H9 (cell line): ENCODE data around the gene DOC2A. TPM values are rescaled to one million over a fixed set of nuclear protein-coding genes. Genes with fewer than 3 reads are reported as not detected.

ENCODE experiments used
- DNase-seq: peaks from one replicate; pipeline ENCODE4 v3.0.0-alpha.2; 2017
- H2AFZ ChIP-seq: one replicate; pipeline ENCODE4 v1.6.1; 2013; ENCODE audit warnings: mild to moderate bottlenecking, low read length, control low read depth, moderate library complexity
- H2AK5ac ChIP-seq: 2 replicates; pipeline ENCODE4 v1.6.1; 2013; ENCODE audit warnings: low read length, control low read depth, mixed read lengths; ENCODE audit not compliant: insufficient read length
- H2BK120ac ChIP-seq: one replicate; pipeline ENCODE4 v1.6.1; 2013; ENCODE audit warnings: low read depth, mild to moderate bottlenecking, low read length, control low read depth, inconsistent platforms; ENCODE audit not compliant: poor library complexity, severe bottlenecking
- H2BK12ac ChIP-seq: 2 replicates; pipeline ENCODE4 v1.6.1; 2013; ENCODE audit warnings: low read length, control low read depth, mixed read lengths, low read depth; ENCODE audit not compliant: insufficient read length
- H2BK15ac ChIP-seq: 2 replicates; pipeline ENCODE4 v1.6.1; 2013; ENCODE audit warnings: low read depth, low read length, control low read depth
- H2BK20ac ChIP-seq: one replicate; pipeline ENCODE4 v1.6.1; 2013; ENCODE audit warnings: low read depth, mild to moderate bottlenecking, low read length, control low read depth, inconsistent platforms; ENCODE audit not compliant: poor library complexity, severe bottlenecking
- H2BK5ac ChIP-seq: 2 replicates; pipeline ENCODE4 v1.6.1; 2013; ENCODE audit warnings: low read length, control low read depth, mixed read lengths; ENCODE audit not compliant: insufficient read length
- H3K14ac ChIP-seq: 2 replicates; pipeline ENCODE4 v1.6.1; 2013; ENCODE audit warnings: low read length, control low read depth; ENCODE audit not compliant: insufficient read depth
- H3K18ac ChIP-seq: 2 replicates; pipeline ENCODE4 v1.6.1; 2013; ENCODE audit warnings: low read depth, mild to moderate bottlenecking, mixed read lengths, low read length, control low read depth; ENCODE audit not compliant: insufficient read length
- H3K23ac ChIP-seq: 2 replicates; pipeline ENCODE4 v1.6.1; 2013; ENCODE audit warnings: low read length, control low read depth, mixed read lengths, low read depth; ENCODE audit not compliant: insufficient read length
- H3K23me2 ChIP-seq: 2 replicates; pipeline ENCODE4 v1.6.1; 2013; ENCODE audit warnings: low read depth, mild to moderate bottlenecking, mixed read lengths, low read length, control low read depth; ENCODE audit not compliant: insufficient read length, poor library complexity, severe bottlenecking
- H3K27ac ChIP-seq: 2 replicates; pipeline ENCODE4 v1.5.1; 2013; ENCODE audit warnings: low read length, control low read depth, mixed read lengths, low read depth; ENCODE audit not compliant: insufficient read length
- H3K27me3 ChIP-seq: 2 replicates; pipeline ENCODE4 v1.6.1; 2013; ENCODE audit warnings: low read length, control low read depth, inconsistent platforms; ENCODE audit not compliant: insufficient read depth
- H3K4ac ChIP-seq: 2 replicates; pipeline ENCODE4 v1.6.1; 2013; ENCODE audit warnings: low read depth, mild to moderate bottlenecking, control low read depth, inconsistent platforms, low read length, moderate library complexity
- H3K4me1 ChIP-seq: 2 replicates; pipeline ENCODE4 v1.6.1; 2013; ENCODE audit warnings: low read length, control low read depth, inconsistent platforms; ENCODE audit not compliant: insufficient read depth
- H3K4me2 ChIP-seq: 2 replicates; pipeline ENCODE4 v1.6.1; 2013; ENCODE audit warnings: low read length, control low read depth, mixed read lengths; ENCODE audit not compliant: insufficient read length, insufficient read depth
- H3K56ac ChIP-seq: 2 replicates; pipeline ENCODE4 v1.6.1; 2013; ENCODE audit warnings: low read depth, mild to moderate bottlenecking, mixed read lengths, low read length, control low read depth; ENCODE audit not compliant: insufficient read length
- H3K79me1 ChIP-seq: 2 replicates; pipeline ENCODE4 v1.6.1; 2013; ENCODE audit warnings: low read depth, mild to moderate bottlenecking, moderate library complexity, low read length, control low read depth, inconsistent platforms; ENCODE audit not compliant: insufficient read depth, poor library complexity, severe bottlenecking
- H3K79me2 ChIP-seq: 2 replicates; pipeline ENCODE4 v1.6.1; 2013; ENCODE audit warnings: low read length, control low read depth, inconsistent platforms; ENCODE audit not compliant: insufficient read depth
- H3K9ac ChIP-seq: 2 replicates; pipeline ENCODE4 v1.6.1; 2013; ENCODE audit warnings: low read length, control low read depth, mixed read lengths; ENCODE audit not compliant: insufficient read length; ENCODE audit errors: extremely low read depth
- H3K9me3 ChIP-seq: one replicate; pipeline ENCODE4 v1.6.1; 2013; ENCODE audit warnings: low read depth, low read length, inconsistent platforms; ENCODE audit not compliant: control insufficient read depth
- H3T11ph ChIP-seq: one replicate; pipeline ENCODE4 v1.6.1; 2013; ENCODE audit warnings: mild to moderate bottlenecking, low read length, control low read depth, inconsistent platforms
- H4K20me1 ChIP-seq: one replicate; pipeline ENCODE4 v1.6.1; 2013; ENCODE audit not compliant: control insufficient read depth, insufficient read length, insufficient read depth
- H4K5ac ChIP-seq: 2 replicates; pipeline ENCODE4 v1.6.1; 2013; ENCODE audit warnings: low read depth, mild to moderate bottlenecking, mixed read lengths, low read length, control low read depth; ENCODE audit not compliant: insufficient read length
- H4K8ac ChIP-seq: replicated peaks from 2 replicates; pipeline ENCODE4 v1.6.1; 2013; ENCODE audit warnings: low read length, control low read depth, mixed read lengths, low read depth; ENCODE audit not compliant: insufficient read length
- H4K91ac ChIP-seq: 2 replicates; pipeline ENCODE4 v1.6.1; 2013; ENCODE audit warnings: low read depth, mild to moderate bottlenecking, moderate library complexity, mixed read lengths, low read length, control low read depth; ENCODE audit not compliant: insufficient read length
- H3K27ac Mint-ChIP-seq, 3 experiments: 2 replicates in 2 of 3; 3 replicates in 1 of 3; pipeline ENCODE4 v1.8.0; 2020 to 2021; ENCODE audit warnings: mixed read lengths in 3 of 3, mild to moderate bottlenecking in 1 of 3, moderate library complexity in 1 of 3
- H3K27me3 Mint-ChIP-seq: 2 replicates; pipeline ENCODE4 v1.8.0; 2021; ENCODE audit warnings: low read depth, mild to moderate bottlenecking, moderate library complexity, mixed read lengths
- H3K36me3 Mint-ChIP-seq, 3 experiments: 2 replicates in 2 of 3; 3 replicates in 1 of 3; pipeline ENCODE4 v1.8.0; 2020 to 2021; ENCODE audit warnings: low read depth in 3 of 3, mixed read lengths in 3 of 3; ENCODE audit not compliant: insufficient read depth in 1 of 3
- H3K4me1 Mint-ChIP-seq, 2 experiments: 2 replicates each; pipeline ENCODE4 v1.8.0; 2020; ENCODE audit warnings: mixed read lengths in 2 of 2
- H3K4me3 Mint-ChIP-seq, 2 experiments: 2 replicates in 1 of 2; 3 replicates in 1 of 2; pipeline ENCODE4 v1.8.0; 2020 to 2021; ENCODE audit warnings: mild to moderate bottlenecking in 2 of 2, mixed read lengths in 2 of 2, moderate library complexity in 1 of 2
- H3K9me3 Mint-ChIP-seq, 2 experiments: 2 replicates in 1 of 2; 3 replicates in 1 of 2; pipeline ENCODE4 v1.8.0; 2020; ENCODE audit warnings: mild to moderate bottlenecking in 2 of 2, mixed read lengths in 2 of 2, moderate library complexity in 1 of 2
- WGBS: extraction: QIAGEN DNeasy Blood & Tissue Kit; methylation state at CpG from one replicate; pipeline ENCODE4 v1.1.7; 2013; ENCODE audit warnings: missing lambda C conversion rate, low lambda C conversion rate, mixed read lengths; ENCODE audit not compliant: insufficient read length; ENCODE audit errors: extremely low coverage; 5-methylcytosine and 5-hydroxymethylcytosine counted together
- total RNA-seq: library from RNA; stranded (reverse); gene quantifications from 2 replicates; pipeline ENCODE4 v1.2.1, GENCODE V29; 2021
- TF ChIP-seq, protein P1 (sequence below): fragments of 200-600 bp; sonication (generic); conservative IDR thresholded peaks from 3 replicates; pipeline ENCODE4 v1.8.0; 2021; ENCODE audit warnings: antibody characterized with exemption, mild to moderate bottlenecking

The DOC2A gene
- total RNA-seq, 1 experiment from 2014 or later, result 12.2 TPM

DNA sequence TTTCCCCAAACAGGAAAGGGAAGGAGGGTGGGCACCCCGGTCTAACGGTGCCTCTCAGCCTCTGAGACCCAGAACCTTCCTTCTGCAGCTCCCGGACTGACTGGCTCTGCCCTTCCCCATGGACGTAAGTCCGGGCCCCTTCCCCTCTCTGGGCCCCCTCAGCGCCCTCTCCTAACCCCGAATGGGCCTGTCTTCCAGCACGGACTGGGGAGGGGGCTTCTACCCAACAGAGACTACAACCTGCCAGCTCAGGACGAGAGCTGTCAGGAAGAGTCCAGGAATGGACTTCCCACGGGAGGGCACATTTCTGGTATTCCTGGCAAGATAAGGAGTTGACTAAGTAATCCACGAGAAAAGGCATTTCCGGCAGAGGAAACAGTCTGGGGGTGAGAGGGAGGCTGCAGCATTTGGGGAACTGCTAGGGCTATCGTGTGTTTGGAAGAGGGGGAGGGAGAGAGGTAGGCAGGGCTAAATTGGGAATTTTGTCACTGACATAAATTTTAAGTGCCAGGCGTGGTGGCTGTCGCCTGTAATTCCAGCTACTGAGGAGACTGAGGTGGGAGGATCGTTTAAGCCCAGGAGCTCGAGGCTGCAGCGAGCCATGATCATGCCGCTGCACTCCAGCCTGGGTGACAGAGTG, 42.7 kb upstream of the DOC2A start:
- Mint-ChIP-seq H3K4me1 (peaks cover 13 to 20% of the 10 kb centered on the region in 2 experiments), H3K27ac (no peak overlapping the region), H3K36me3 (no peaks in the 10 kb centered on the region), H3K9me3 (no peaks in the 10 kb centered on the region), H3K4me3 (peak overlapping the region; percentile 79 to 86), H3K27me3 (peaks cover 16% of the 10 kb centered on the region)
- Histone ChIP-seq H3K18ac (no peak overlapping the region), H3K23ac (no peak overlapping the region), H3K4me1 (no peaks in the 10 kb centered on the region), H3K56ac (no peak overlapping the region), H3K14ac (no peak overlapping the region; the same call in 1 of the 2 replicates), H4K91ac (no peak overlapping the region), H2BK12ac (no peak overlapping the region), H3K9me3 (no peaks in the 10 kb centered on the region), H2BK5ac (no peak overlapping the region), H3K27ac (no peak overlapping the region), H3T11ph (no peak overlapping the region), H3K9ac (peak overlapping the region; percentile 60), H2AFZ (no peak overlapping the region), H4K20me1 (no peaks in the 10 kb centered on the region), H4K8ac (no peak overlapping the region), H2BK20ac (no peak overlapping the region), H2AK5ac (no peak overlapping the region), H3K4ac (no peak overlapping the region), H4K5ac (no peak overlapping the region), H2BK120ac (no peak overlapping the region), H3K23me2 (peaks cover 9% of the 10 kb centered on the region), H3K79me2 (no peaks in the 10 kb centered on the region), H3K79me1 (no peaks in the 10 kb centered on the region), H3K27me3 (no peaks in the 10 kb centered on the region), H2BK15ac (no peak overlapping the region), H3K4me2 (peak overlapping the region; percentile 79)
- TF ChIP-seq, protein P1, sequence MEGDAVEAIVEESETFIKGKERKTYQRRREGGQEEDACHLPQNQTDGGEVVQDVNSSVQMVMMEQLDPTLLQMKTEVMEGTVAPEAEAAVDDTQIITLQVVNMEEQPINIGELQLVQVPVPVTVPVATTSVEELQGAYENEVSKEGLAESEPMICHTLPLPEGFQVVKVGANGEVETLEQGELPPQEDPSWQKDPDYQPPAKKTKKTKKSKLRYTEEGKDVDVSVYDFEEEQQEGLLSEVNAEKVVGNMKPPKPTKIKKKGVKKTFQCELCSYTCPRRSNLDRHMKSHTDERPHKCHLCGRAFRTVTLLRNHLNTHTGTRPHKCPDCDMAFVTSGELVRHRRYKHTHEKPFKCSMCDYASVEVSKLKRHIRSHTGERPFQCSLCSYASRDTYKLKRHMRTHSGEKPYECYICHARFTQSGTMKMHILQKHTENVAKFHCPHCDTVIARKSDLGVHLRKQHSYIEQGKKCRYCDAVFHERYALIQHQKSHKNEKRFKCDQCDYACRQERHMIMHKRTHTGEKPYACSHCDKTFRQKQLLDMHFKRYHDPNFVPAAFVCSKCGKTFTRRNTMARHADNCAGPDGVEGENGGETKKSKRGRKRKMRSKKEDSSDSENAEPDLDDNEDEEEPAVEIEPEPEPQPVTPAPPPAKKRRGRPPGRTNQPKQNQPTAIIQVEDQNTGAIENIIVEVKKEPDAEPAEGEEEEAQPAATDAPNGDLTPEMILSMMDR, result no peak
- no CpG with 5 or more reads among the region's 19 CpGs for WGBS
- no peak for DNase-seq
